Measurements from ENCODE around the gene AASDH.

AASDH gene

DNA sequence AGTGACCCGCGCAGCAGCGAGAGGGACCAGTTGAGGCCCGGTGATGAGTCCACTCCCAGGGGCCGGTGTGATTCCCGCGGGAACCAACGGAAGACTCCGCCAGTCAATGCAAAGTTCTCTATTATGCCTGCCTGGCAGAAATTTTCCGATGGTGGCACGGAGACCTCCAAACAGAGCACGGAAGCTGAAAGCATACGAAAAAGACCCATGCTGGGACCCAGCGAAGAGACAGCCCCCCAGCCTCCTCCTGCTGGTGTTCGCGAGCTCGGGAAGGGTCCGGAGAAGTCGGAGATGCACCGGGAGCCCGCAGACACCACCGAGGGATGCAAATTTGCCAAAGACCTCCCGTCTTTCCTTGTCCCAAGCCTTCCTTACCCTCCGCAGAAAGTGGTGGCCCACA, 71.7 kb downstream of the AASDH start:
- no peak for DNase-seq (ENCODE audit: low spot score)

GRCh38 chr4:56315041-56315440, 72.2 kb downstream of the AASDH start:
- no peak for DNase-seq (ENCODE audit: low spot score)

GRCh38 chr4:56314207-56314915, 72.9 kb downstream of the AASDH start:
- DNase-seq (ENCODE audit: low spot score) = no peak

DNA sequence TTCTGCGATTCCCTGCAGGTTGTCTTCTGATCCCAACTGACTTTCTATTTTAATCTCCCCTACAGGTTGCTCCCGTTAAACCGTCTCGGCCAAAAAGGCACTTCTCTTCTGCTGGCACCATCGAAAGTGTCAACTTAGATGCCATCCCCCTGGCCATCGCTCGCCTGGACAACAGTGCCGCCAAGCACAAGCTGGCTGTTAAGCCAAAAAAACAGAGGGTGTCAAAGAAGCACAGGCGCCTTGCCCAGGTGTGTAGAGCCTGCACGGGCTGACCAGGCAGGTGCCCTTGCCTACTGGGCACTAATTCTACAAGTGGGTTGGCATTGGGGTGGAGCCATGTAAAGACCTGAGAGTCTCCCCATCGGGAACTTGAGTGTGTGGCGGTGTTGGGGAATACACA, 74.2 kb downstream of the AASDH start:
- DNase-seq (ENCODE audit: low spot score) = no peak

GRCh38 chr4:56311299-56311975, 75.9 kb downstream of the AASDH start:
- DNase-seq (ENCODE audit: low spot score) = no peak

GRCh38 chr4:56310401-56311125, 76.7 kb downstream of the AASDH start:
- no peak for DNase-seq (ENCODE audit: low spot score)

GRCh38 chr4:56308384-56308783, 78.9 kb downstream of the AASDH start:
- no peak for DNase-seq (ENCODE audit: low spot score)

GRCh38 chr4:56307423-56307822, 79.9 kb downstream of the AASDH start:
- DNase-seq (ENCODE audit: low spot score) = no peak

GRCh38 chr4:56305390-56305789, 81.9 kb downstream of the AASDH start:
- DNase-seq (ENCODE audit: low spot score) = no peak

GRCh38 chr4:56303921-56304320, 83.4 kb downstream of the AASDH start:
- DNase-seq (ENCODE audit: low spot score) = no peak

DNA sequence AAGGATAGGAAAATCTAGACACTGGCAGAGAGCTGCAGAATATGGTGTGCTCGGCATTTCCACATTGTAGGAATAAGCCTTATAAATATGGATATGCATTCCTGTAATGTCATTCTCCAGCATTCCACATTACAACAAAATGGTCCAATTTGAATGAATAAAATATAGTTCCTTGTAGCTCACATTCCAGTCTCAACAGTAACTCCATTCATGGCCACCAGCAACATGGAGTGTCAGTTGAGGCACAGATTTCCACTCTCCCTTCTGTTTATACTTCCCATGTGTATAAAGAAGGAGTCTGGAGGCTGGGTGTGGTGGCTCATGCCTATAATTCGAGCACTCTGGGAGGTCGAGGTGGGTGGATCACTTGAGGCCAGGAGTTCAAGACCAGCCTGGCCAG, 84.5 kb downstream of the AASDH start:
- DNase-seq (ENCODE audit: low spot score) = no peak

- DNase-seq (ENCODE audit: low spot score) = no peak
Measured at GRCh38 chr4:56301997-56302496, 85.2 kb downstream of the AASDH start.

DNA sequence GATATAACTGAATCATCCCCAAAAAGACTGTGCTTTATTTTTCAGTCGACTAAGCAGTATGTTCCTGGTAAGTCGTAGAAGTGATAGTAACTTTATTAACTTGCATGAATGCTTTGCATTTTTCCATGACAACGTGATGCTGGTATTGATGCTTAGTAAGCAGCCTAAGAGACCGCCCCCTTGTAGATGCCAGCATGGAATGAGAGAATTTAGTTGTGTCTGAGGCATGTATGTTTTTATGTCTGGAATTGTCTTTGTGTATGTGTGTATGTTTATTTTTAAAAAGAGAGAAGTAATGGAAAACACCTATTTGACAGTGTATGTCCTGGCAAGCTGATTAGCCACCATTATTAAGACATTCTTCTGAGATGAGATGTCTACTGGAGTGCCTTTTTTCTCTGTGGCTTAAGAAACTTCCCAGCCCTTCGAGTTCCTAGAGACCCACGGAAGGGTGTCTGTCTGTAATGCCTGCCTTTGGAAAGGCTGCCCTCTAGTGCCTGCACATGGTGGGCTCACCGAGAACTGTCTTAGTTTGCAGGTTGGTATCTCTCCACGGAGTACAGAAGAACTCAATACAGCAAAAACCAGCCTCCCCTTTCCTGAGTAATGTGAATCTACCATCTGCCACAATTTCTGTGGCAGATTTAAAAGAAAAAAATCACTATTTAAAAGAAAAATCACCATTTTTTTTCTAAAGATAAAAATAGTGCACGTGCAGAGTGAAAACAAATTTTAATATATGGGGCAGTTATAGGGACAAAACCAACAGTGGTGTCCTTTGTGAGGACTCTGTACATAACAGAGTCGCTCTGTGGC, 85.9 kb downstream of the AASDH start:
- DNase-seq (ENCODE audit: low spot score) = peak; percentile 87

DNA sequence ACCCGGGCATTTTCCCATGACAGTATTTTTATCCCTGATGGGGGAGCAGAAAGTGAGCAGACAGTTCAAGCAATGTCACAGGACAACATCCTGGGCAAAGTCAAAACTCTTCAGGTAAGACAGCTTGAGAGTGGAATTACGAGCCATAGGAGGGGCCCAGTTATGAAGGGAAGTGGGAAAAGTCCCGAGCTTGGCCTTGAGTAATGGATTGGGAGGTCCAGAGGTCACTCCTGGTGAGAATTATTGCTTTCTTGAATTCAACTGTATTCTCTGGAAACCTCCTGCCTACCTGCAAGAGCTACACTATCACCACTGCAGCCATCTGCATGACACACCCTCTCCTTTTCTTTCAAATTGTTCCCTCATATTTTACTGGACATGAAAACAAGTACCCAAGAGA, 89.1 kb downstream of the AASDH start:
- DNase-seq (ENCODE audit: low spot score) = no peak

- DNase-seq (ENCODE audit: low spot score) = no peak
Measured at GRCh38 chr4:56297776-56298175, 89.5 kb downstream of the AASDH start.

- DNase-seq (ENCODE audit: low spot score) = no peak
Measured at GRCh38 chr4:56296526-56296925, 90.8 kb downstream of the AASDH start.

DNA sequence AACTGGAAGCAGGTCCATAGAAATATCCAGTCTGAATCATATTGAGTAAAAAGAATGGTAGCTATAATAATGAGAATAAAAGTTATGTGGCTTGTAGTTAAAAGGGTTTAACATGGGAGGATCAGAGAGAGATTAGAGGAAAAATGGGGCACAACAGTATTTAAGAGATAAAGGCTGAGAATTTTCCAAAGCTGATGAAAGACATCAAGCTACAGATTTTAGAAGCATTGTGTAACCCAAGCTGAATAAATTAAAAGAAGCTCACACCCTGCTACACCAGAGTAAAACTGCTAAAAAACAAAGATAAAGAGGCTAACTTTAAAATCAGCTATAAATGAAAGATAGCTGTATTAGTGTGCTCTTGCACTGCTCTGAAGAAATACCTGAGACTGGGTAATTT, 94.2 kb downstream of the AASDH start:
- DNase-seq (ENCODE audit: low spot score) = no peak

DNA sequence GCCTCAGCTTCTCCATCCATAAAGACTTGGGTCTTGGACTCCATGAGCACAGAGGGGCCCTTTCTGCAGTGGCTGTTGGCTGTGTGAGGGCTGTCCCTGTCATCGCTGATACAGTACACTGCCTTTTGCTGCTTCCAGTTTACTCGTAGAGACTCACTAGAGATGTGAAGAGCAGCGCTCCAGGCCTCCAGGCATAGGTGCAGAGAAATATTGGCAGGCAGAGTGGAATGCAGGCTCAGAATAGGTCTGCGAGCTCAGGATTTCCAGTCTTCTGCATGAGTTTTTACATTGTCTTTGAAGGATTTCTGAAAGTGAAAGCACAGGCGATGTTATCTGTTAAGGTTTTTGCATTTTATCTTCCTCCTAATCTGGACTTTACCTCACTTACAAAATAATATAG, 97.4 kb downstream of the AASDH start:
- no peak for DNase-seq (ENCODE audit: low spot score)

GRCh38 chr4:56288663-56289062, 98.6 kb downstream of the AASDH start:
- DNase-seq (ENCODE audit: low spot score) = peak; percentile 14

All from kidney capillary endothelial cell (primary cell).